GM06990 (cell line): ENCODE measurements around the gene BPIFB2.

ENCODE experiments used
- DNase-seq: peaks from one replicate; pipeline ENCODE4 v3.0.0-alpha.2; 2011; ENCODE audit not compliant: insufficient read length; ENCODE audit errors: extremely low read depth
- H3K27me3 ChIP-seq: replicated peaks from 2 replicates; pipeline ENCODE4 v1.6.0; 2011; ENCODE audit warnings: low read length; ENCODE audit not compliant: control insufficient read depth, insufficient read depth
- H3K36me3 ChIP-seq: 2 replicates; pipeline ENCODE4 v1.5.1; 2011; ENCODE audit warnings: low read length; ENCODE audit not compliant: control insufficient read depth, insufficient read depth
- H3K4me3 ChIP-seq: replicated peaks from 2 replicates; pipeline ENCODE4 v1.5.1; 2011; ENCODE audit warnings: low read depth, mild to moderate bottlenecking, control low read depth, low read length
- CTCF ChIP-seq: IDR thresholded peaks from 2 replicates; pipeline ENCODE4 v1.5.1; 2011; ENCODE audit warnings: low read length, control low read depth, mild to moderate bottlenecking, inconsistent platforms; ENCODE audit not compliant: insufficient read depth, poor library complexity, severe bottlenecking

The BPIFB2 gene

GRCh38 chr20:33014336-33015113 is 7.0 kb downstream of the BPIFB2 start:
- H3K4me3 ChIP-seq, result no peak overlapping the region
- no peaks in the 10 kb centered on the region for H3K36me3 ChIP-seq
- H3K27me3 ChIP-seq, result no peaks in the 10 kb centered on the region
- TF ChIP-seq CTCF, result no peak
- DNase-seq, result no peak

GRCh38 chr20:33015114-33015484 is 7.6 kb downstream of the BPIFB2 start:
- no peaks in the 10 kb centered on the region for H3K27me3 ChIP-seq
- no peak overlapping the region for H3K4me3 ChIP-seq
- no peak for DNase-seq
- H3K36me3 ChIP-seq, result no peaks in the 10 kb centered on the region
- TF ChIP-seq CTCF, result no peak

GRCh38 chr20:33015700-33016580 is 8.4 kb downstream of the BPIFB2 start:
- Histone ChIP-seq H3K4me3 (no peak overlapping the region), H3K27me3 (no peaks in the 10 kb centered on the region), H3K36me3 (no peaks in the 10 kb centered on the region)
- TF ChIP-seq CTCF, result no peak
- DNase-seq, result no peak

- DNase-seq, result no peak
- Histone ChIP-seq H3K4me3 (no peak overlapping the region), H3K36me3 (no peaks in the 10 kb centered on the region), H3K27me3 (no peaks in the 10 kb centered on the region)
- no peak for TF ChIP-seq CTCF
Observed at GRCh38 chr20:33016581-33017109, 9.1 kb downstream of the BPIFB2 start.

GRCh38 chr20:33017542-33017941 is 10.0 kb downstream of the BPIFB2 start:
- DNase-seq, result no peak
- H3K36me3 ChIP-seq, result no peaks in the 10 kb centered on the region
- no peaks in the 10 kb centered on the region for H3K27me3 ChIP-seq
- H3K4me3 ChIP-seq, result no peak overlapping the region
- no peak for TF ChIP-seq CTCF
